Gastroesophageal sphincter (tissue), 3 donors: ENCODE measurements around the gene CCSER1.

Experiments
- CTCF ChIP-seq, 4 experiments: fragments of 200-600 bp in 2 of 4; fragments of 450-650 bp in 2 of 4; sonication (generic) in 1 of 4; IDR thresholded peaks; one replicate each; pipeline ENCODE4 v1.5.1; 2017 to 2019; ENCODE audit warnings: antibody characterized with exemption in 4 of 4, mild to moderate bottlenecking in 2 of 4, moderate library complexity in 2 of 4
- EP300 ChIP-seq: sonication (generic); formaldehyde crosslinking; IDR thresholded peaks from one replicate; pipeline ENCODE4 v1.6.1; 2017; ENCODE audit warnings: antibody characterized with exemption, mild to moderate bottlenecking
- POLR2A ChIP-seq, 2 donors: fragments of 450-650 bp; IDR thresholded peaks; one replicate each; pipeline ENCODE4 v1.6.1; 2017; ENCODE audit warnings: antibody characterized with exemption in 2 of 2, mild to moderate bottlenecking in 2 of 2, moderate library complexity in 1 of 2
- POLR2AphosphoS5 ChIP-seq: sonication (generic); formaldehyde crosslinking; IDR thresholded peaks from one replicate; pipeline ENCODE4 v1.6.1; 2017; ENCODE audit warnings: antibody characterized with exemption

GRCh38 chr4:91434631-91435030 lies 1307.4 kb downstream of the CCSER1 start:
- TF ChIP-seq CTCF (IDR thresholded peaks at IDR 0.05) (no peak), EP300 (no peak), POLR2AphosphoS5 (no peak), POLR2A (IDR thresholded peaks at IDR 0.05) (no peak)
